DMS 273 (cell line): ENCODE results near the gene PLEKHN1.

ENCODE experiments used
- DNase-seq: peaks from one replicate; lab custom pipeline; 2025; ENCODE audit not compliant: unreplicated experiment; lab: John Stamatoyannopoulos, UW

The PLEKHN1 gene

DNA sequence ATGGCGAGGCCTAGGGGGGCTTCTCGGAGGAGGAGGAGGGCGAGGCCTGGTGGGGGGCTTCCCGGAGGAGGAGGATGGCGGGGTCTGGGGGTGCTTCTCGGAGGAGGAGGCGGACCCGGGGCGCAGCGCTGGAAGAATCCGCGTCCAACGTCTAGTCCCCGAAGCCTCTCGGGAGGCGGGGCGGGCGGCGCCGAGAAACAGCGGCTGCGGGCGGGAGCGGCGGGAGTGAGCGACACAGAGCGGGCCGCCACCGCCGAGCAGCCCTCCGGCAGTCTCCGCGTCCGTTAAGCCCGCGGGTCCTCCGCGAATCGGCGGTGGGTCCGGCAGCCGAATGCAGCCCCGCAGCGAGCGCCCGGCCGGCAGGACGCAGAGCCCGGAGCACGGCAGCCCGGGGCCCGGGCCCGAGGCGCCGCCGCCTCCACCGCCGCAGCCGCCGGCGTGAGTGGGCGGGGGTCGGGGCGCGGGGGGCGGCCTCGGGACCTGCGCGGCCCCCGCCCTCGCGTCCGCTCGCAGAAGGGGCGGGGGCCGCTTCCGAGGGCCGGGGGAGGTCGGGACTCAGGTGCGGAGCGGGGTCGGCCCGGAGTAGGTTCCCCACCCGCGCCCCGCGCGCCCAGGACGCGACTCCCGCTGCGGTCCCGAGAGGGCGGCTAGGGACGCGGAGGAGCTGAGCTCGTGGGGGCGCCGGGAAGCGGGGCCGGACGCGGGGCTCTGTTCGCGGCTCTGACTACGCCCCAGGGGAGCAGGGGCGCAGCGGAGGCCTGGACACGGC, 5.7 kb upstream of the PLEKHN1 start, which contains the start of gene KLHL17:
KLHL17 (plus strand) TSS at position 222 of the 769 bp plus-strand sequence; CDS start at position 332, 110 bp downstream.
- peak; percentile 92 for DNase-seq

DNA sequence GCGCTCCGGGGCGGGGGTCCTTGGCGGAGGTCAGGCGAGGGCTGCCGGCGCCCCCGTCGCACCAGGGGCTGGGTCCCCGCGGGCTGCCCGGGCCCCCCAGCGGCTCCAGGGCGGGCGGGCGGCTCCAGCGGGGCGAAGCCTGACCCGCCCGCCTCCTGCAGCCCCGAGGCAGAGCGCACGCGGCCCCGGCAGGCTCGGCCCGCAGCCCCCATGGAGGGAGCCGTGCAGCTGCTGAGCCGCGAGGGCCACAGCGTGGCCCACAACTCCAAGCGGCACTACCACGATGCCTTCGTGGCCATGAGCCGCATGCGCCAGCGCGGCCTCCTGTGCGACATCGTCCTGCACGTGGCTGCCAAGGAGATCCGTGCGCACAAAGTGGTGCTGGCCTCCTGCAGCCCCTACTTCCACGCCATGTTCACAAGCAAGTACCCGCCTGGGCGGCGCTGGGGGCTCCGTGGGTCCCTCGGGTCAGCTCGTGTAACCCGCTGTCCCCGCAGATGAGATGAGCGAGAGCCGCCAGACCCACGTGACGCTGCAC, 5.1 kb upstream of the PLEKHN1 start:
- DNase-seq = peak; percentile 57

DNA sequence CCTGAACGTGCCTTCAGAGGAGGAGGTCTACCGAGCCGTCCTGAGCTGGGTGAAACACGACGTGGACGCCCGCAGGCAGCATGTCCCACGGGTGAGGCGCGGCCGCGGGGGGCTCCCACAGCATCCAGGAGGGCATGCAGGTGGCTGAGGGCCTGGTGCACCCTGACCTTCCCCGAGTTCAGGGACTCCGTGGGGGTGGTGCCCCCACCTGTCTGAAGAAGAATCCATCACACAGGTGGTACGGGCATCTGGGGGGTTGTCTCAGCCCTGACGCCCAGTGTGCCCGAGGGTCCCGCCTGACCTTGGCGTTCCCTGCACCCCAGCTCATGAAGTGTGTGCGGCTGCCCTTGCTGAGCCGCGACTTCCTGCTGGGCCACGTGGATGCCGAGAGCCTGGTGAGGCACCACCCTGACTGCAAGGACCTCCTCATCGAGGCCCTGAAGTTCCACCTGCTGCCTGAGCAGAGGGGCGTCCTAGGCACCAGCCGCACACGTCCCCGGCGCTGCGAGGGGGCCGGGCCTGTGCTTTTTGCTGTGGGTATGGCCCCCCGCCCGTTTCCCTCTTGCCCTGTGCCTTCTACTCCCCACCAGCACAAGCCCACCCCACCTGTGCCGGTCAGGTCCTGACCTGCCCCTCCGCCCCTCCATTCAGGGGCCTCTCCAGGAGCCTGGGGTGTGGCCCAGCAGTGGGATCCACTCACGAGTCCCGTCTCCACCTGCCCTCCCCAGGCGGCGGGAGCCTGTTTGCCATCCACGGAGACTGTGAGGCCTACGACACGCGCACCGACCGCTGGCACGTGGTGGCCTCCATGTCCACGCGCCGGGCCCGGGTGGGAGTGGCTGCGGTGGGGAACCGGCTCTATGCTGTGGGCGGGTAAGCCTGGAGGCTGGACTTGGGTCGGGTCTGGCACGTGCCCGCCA, 3.6 kb upstream of the PLEKHN1 start:
- no peak for DNase-seq

DNA sequence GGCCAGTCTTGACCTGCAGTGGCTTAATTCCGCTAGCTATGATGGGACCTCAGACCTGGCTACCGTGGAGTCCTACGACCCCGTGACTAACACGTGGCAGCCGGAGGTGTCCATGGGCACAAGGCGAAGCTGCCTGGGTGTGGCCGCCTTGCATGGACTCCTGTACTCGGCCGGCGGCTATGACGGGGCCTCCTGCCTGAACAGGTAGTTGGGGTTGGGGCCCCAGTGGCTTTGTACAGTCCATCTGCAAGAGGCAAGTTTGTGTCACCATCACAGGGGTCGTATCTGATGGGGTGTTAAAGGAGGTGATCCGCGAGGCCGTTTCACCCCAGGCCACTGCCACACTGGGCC, 3.0 kb upstream of the PLEKHN1 start:
- no peak for DNase-seq

DNA sequence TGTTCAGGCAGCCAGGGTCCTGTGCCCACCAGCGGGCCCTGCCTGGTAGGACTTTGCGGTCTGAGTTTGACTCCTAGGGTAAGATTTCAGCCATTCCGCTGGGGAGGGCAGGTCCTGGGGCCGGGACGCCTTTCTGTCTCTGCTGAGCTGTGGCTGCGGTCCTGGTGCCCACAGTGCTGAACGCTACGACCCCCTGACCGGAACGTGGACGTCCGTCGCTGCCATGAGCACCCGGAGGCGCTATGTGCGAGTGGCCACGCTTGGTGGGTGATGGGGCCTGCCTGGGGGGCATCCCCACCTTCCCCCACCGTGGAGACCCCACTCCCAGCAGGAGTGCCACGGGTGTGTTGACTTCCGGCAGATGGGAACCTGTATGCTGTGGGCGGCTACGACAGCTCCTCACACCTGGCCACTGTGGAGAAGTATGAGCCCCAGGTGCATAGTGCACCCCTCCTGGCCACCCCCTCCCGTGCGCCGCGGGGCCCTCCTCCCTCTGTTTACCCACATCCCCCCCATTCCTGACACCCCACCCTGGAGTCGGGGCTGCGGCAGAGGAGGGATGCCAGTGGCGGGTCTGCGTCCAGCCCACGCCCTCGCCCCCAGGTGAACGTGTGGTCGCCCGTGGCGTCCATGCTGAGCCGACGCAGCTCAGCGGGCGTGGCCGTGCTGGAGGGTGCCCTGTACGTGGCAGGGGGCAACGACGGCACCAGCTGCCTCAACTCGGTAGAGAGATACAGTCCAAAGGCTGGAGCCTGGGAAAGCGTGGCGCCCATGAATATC, 2.3 kb upstream of the PLEKHN1 start:
- DNase-seq = no peak

DNA sequence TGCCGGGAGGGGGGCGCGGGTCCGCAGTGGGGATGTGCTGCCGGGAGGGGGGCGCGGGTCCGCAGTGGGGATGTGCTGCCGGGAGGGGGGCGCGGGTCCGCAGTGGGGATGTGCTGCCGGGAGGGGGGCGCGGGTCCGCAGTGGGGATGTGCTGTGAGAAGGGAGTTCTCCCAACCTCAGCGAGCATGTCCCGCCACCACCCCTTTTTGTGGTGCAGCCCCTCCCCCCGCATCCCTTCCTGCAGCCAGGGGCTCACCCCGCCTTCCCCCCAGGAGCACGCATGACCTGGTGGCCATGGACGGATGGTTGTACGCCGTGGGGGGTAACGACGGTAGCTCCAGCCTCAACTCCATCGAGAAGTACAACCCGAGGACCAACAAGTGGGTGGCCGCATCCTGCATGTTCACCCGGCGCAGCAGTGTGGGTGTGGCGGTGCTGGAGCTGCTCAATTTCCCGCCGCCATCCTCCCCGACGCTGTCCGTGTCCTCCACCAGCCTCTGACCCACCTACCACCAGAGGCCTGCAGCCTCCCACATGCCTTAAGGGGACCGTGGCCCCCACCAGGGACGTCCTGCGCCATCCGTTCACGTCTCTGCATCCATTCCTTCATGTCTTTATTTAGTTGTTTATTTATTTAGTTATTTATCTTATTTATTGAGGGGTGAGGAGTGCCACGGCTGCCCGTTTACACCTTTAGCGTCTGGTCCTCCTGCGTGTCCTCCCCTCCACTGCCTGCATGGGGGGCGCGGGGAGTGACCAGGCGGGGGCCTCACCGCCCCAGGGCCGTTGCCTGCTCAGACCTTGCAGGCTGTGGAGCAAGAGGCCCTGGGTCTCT, 1.4 kb upstream of the PLEKHN1 start:
- DNase-seq = no peak

DNA sequence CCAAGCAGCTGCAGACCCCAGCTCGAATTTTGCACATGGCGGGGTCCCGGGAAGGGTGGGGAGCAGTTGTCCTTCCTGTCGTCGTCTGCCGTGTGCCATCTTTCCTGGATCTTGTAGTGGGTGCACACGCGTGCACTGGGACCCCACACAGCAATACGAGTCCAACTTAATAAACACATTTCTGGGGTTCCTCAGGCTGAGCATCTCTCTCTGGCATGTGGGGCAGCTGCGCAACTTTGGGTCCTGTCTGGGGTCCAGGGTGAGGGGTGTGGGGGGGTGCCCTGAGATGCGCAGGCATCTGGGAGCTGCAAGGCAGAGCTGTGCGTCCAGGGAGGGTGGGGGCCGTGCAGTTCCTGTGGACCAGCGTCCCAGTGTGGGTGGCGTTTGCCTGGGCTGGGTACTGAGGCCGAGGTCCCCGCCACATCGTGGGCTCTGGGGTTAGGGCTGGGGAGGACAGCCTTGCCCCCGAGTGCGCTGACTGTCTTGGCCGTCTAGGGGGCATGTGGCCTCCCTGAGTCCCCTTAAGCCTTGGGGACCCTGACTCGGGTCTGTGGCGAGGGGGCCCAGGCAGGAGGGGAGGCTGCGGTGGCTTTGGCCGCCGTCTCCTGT, 652 bp upstream of the PLEKHN1 start:
- DNase-seq = no peak

DNA sequence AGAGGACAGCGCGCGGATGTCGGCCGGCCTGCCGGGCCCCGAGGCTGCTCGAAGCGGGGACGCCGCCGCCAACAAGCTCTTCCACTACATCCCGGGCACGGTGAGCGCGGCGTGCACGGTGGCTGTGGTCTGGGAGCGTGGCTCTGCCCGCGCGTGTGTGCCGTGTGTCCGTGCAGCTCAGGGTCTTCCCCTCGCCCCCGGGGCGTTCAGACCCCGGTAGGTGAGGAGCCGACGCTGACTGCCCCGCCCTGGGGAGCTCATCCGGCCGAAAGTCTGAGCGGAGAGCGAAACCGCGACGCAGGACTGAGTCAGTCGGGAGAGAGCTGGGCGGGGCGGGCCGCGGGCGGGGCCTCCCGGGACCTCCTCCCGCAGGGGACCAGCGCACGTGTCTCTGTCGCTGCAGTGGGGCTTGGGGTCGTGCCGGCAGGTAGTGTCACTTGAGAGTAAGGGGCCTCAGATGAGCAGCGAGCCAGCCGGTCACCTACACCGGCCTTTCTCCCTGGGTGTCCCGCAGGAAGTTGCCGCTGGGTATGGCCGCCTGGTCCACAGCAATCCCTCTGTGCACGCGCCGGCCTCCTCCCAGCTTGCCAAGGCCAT, 520 bp downstream of the PLEKHN1 start:
- DNase-seq = peak; percentile 69

DNA sequence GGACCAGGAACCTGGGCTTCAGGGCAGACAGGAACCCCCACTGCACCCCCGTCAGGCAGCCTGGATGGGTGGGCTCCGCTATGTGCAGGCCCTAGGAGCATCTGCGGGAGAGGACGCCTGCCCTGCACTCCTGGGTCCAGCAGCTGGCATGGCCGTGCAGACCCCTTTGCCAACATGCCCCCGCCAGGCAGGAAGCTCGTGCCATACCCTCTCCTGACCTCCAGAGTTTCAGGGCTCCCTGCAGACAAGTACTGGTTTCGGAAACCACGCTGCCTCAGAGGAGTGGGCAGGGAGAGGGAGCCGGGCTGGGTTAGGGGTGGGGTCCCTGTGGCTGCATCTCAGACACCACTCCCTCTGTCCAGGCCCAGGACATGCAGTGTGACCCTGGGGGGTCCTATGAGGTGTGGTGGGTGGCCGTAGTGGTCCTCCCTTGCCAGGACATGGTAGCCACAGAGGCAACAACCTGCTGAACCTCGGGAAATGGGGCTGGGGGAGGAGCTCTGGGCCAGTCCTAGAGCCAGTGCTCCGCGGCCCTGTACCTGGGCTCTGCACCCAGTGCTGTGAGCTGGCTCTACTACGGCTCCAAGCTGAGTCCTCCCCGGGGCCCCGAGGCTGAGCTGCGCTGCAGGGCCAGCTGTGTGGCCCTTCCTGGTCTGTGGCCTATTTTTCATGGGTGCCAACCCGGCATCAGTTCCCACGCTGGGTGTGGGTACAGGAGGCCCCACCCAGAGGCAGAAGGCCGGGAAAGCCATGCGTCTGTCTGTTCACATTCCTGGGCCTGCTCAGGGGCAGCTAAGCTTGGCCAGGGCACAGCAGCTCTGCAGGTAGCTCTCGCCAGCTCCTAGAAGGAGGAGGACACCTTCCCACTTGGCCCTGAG, 1.4 kb downstream of the PLEKHN1 start:
- no peak for DNase-seq

DNA sequence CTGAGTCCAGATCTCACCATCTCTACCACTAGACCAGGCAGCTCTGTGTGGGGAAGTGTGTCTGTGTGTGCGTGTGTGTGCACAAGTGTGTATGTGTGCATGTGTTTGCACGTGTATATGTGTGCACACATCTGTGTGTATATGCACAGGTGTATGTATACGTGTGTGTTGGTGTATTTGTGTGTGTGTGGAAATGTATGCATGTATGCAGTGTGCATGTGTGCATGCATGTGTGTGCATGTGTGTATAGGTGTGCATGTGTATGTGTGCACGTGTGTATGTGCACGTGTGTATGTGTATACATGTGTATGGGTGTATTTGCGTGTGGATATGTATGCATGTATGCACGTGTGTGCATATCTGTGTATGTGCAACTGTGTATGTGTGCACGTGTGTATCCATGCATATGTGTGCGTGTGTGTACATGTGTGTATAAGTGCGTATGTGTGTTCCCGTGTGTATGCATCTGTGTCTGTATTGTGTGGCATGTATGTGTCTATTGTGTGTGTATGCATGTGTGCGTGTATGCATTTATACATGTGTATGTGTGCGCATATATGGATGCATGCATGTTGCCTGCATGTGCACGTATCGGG, 3.1 kb downstream of the PLEKHN1 start:
- no peak for DNase-seq

DNA sequence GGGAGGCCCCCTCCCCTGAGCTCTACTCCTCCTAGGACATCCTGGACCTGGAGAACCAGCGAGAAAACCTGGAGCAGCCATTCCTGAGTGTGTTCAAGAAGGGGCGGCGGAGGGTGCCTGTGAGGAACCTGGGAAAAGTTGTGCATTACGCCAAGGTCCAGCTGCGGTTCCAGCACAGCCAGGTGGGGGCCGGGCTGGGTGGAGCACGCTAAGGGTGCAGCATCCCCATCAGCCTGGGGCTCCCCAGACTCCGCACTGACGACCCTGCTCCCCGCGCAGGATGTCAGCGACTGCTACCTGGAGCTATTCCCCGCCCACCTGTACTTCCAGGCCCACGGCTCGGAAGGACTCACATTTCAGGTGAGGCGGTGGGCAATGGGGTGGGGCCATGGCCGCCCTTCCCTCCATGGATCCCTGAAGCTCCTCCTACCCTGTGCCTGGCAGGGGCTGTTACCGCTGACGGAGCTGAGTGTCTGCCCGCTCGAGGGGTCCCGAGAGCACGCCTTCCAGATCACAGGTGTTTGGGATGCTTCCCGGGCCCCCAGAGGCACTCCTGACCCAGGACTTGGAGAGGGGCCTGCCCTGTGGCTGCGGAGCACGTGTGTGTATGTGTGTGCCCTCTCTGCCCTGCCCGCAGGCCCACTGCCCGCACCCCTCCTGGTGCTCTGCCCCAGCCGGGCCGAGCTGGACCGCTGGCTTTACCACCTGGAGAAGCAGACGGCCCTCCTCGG, 4.1 kb downstream of the PLEKHN1 start:
- DNase-seq = no peak

DNA sequence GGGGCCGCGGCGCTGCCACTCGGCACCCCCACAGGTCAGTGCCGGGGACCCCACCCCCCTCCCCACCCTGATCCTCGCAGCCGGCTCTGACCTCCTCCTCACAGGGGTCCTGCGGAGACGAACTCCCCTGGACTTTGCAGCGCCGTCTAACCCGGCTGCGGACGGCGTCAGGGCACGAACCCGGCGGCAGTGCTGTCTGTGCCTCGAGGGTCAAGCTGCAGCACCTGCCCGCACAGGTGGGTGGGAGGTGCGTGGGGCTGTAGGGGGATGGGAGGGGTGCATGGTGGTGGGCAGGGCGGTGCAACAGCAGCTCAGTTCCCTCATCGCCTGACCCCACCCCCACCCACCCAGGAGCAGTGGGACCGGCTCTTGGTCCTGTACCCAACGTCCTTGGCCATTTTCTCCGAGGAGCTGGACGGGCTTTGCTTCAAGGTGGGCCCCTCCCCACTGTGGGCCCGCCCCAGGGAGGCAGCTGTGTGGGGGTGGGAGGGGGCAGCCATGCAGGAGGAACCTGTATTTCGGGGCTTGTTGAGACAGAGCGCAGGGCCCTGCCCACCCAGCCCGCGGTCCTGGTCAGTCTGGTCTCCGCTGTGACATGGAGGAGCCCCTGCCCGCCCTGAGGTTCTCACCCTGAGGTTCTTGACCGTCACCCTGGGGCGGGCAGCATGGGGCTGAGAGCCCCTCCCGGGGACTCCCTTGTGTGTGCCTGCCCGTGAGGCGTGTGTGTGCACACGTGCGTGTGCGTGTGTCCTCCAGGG, 4.9 kb downstream of the PLEKHN1 start:
- no peak for DNase-seq

DNA sequence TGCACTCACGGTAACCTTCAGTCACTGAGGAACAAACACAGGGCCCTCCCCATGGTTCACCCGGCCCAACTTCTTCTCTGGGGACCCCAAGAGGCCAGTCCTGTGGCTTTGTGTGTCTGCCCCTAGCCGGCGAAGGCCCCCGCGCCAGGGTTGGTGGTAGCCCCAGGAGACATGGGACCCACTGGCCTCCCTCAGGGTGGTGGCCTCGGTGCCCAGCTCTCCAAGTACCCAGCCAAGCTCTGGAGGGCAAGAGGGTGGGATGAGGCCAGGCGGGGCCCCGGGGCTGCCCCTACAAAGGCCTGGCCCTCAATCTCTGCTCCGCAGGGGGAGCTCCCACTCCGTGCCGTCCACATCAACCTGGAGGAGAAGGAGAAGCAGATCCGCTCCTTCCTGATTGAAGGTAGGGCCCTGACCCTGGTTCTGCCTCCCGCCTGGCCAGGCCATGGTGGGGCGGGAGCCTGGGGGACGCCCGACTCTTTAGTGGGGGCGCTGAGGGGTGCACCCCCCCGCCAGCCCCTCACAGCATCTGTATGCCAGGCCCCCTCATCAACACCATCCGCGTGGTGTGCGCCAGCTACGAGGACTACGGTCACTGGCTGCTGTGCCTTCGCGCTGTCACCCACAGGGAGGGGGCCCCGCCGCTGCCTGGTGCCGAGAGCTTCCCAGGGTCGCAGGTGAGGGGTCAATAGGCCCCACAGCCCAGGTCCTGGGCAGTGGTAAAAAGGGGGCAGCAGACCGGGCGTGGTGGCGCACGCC, 5.6 kb downstream of the PLEKHN1 start:
- DNase-seq = no peak

DNA sequence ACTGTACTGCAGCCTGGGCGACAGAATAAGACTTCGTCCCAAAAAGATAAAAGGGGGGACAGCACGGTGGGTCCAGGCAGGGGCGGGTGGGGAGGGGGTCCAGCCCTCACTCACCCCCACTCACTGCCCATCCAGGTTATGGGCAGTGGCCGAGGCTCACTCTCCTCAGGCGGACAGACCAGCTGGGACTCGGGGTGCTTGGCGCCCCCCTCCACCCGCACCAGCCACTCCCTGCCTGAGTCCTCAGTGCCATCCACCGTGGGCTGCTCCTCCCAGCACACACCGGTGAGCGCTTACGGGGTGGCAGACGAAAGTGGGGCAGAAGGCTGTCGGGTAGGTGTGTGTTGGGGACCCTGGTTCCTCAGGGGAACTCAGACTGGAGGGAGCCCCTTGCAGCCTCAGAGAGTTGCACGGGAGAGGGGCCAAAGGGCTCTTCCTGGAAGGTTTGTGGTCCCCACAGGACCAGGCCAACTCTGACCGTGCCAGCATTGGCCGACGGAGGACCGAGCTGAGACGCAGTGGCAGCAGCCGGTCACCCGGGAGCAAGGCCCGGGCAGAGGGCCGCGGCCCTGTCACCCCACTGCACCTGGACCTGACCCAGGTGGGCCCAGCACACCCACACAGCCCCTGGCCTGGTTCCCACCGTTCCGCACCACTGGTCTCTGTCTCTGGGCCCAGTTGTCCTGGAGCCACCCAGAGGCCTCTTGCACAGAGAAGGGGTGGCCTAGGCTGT, 6.6 kb downstream of the PLEKHN1 start:
- no peak for DNase-seq
